ENCODE measurements around the gene TCTA.

The TCTA gene

GRCh38 chr3:49410846-49411534 lies 1.2 kb upstream of the TCTA start:
- DNase-seq: no peak

DNA sequence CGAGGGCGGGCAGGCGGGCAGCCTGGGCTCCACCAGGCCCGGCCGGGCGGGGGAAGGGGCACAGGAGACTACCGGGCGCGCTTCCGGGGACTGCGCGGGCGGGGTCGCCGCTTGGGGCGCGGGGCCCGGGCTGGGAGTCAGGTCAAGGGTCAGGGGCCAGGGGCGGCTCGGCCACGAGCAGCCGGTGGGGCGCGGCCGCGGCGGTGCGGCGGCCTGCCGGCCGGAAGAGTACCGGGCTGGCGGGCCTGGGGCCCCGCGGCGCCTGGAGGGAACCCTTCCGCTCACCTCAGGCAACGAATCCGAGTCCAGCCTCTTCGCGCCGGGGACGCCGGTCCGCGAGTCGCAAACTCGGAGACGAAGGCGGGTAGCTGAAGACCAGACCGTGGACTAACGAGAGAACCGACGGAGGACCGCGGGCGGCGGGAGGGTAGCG lies 672 bp upstream of the TCTA start:
- peak; percentile 70 for DNase-seq

- no peak for DNase-seq
Observed at GRCh38 chr3:49412632-49413337, 562 bp downstream of the TCTA start.

GRCh38 chr3:49413338-49413734 lies 1.1 kb downstream of the TCTA start:
- DNase-seq: no peak

- no peak for DNase-seq
Observed at GRCh38 chr3:49414753-49415152, 2.5 kb downstream of the TCTA start.

- DNase-seq: peak; percentile 88
Observed at GRCh38 chr3:49415931-49416601, 3.8 kb downstream of the TCTA start.

- no peak for DNase-seq
Observed at GRCh38 chr3:49416867-49417266, 4.6 kb downstream of the TCTA start.

DNA sequence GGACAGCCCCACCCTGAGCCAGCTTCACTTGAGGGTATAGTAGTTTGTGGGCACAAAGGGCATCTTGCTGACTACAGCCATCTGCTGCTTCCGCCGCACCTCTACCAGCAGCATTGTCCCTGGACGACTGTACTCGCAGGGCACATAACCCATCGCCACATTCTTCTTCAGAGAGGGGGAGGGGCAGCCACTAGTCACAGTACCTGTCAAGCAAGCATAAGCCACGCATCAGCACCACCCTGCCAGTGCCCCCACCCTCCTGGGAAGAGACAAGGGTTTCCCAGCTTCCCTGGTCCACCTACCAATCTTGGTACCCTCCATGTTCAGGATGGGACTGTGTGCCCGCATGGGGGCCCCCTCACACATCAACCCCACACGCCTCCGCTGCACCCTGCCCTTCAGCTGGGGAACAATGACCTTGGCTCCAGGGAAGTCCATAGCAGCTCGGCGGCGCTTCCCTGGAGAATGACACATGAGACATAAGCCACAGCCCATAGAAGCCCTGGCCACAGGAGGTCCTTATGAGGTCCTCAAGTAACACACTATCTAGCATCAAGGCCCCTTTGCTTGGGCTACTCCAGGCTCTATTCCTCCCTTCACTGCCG lies 5.4 kb downstream of the TCTA start:
- no peak for DNase-seq

GRCh38 chr3:49421890-49422378 lies 9.7 kb downstream of the TCTA start:
- no peak for DNase-seq

DNA sequence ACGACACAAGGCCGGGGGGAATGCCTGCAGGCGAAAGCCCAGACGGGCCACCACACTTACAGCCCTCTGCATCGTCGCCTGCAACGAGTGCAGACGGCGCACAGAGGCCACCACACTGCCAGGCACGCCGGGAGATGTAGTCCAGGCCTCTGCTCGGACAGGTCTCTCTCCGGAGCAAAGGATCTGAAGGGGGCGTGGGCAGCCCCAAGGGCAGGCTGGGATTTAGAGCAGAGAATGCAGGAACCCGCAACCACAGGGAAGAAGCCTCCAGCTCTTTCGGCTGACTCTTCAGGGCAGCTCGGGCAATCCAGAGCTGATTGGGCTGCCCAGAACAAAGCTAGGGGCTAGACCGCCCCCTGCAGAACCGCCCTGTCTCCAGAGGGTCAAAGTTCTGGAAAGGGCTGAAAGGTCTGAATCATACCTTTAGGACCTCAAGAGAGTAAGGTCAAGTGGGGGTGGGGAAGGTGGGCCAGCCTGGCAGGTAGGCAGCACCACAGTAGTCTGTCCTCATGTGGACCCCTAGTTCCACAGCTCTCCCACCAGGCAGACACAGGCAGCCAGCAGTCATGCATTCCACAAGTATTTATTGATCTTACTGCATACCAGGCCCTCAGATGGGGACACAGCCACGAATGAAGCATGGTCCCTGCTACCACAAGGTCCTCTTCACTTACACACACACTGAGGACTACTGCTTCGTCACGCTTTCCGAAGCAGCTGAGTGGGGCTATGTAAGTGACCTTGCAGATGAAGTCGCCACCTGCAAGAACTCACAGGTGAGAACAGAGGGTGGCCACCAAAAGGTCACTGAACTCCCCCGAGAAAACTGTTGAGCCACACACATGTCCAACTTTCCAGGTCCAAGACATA lies 10.4 kb downstream of the TCTA start, which contains the start of gene AMT:
TSS of gene AMT (minus strand) at position 95 of the 870 bp plus-strand sequence. CDS start at position 72, 23 bp downstream.
- no peak for DNase-seq

DNA sequence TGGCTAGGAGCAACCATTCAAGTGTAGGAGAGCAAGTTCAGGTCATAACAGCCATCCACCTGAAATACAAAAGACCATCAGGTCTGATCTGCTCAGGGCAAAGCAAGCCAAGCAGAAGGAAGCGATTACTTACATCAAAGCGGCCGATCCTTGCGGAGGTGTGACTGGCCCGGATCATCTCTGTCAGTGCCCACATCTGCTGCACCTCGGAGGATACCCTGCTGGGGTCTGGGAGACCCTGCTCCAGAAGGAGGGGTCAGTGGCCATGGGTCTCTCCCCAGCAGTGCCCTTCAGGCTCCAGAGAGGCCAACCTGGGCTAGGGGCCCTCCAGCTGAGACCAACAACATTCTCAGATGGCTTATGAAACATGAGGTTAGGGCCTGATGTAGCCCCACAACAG lies 12.6 kb downstream of the TCTA start:
- no peak for DNase-seq

GRCh38 chr3:49427586-49427985 lies 15.4 kb downstream of the TCTA start:
- DNase-seq: no peak

- DNase-seq: no peak
Observed at GRCh38 chr3:49428752-49429080, 16.5 kb downstream of the TCTA start.

DNA sequence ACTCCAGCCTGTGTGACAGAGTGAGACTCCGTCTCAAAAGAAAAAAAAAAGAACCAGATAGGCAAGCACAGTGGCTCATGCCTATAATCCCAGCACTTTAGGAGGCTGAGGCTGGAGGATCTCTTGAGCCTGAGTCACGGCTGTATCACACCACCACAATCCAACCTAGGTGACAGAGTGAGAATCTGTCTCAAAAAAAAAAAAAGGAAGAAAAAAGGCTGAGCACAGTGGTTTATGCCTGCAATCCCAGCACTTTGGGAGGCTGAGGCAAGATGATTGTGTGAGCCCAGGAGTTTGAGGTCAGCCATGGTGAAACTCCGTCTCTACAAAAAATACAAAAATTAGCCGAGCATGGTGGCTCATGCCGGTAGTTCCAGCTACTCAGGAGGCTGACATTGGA lies 22.5 kb downstream of the TCTA start:
- DNase-seq: no peak

DNA sequence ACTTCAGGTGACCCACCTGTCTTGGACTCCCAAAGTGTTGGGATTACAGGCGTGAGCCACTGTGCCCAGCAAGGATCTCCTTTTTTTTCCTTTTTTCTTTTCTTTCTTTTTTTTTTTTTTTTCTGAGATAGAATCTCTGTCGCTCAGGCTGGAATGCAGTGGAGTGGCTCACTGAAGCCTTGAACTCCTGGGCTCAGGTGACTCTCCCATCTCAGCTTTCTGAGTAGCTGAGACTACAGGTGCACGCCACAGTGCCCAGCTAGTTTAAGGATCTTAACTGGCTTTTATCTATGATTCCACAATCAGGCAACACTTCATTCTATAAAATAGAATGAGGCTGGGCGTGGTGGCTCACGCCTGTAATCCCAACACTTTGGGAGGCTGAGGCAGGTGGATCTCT lies 33.2 kb downstream of the TCTA start:
- no peak for DNase-seq

DNA sequence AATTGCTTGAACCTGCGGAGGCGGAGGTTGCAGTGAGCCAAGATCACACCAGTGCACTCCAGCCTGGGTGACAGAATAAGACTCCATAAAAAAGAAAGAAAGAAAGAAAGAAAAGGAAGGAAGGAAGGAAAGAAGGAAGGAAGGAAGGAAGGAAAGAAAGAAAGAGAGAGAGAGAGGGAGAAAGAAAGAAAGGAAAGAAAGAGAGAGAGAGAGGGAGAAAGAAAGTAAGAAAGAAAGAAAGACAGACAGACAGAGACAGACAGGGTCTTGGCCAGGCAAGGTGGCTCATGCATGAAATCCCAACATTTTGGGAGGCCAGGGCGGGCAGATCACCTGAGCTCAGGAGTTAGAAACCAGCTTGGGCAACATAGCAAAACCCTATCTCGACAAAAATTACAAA lies 41.4 kb downstream of the TCTA start:
- no peak for DNase-seq

DNA sequence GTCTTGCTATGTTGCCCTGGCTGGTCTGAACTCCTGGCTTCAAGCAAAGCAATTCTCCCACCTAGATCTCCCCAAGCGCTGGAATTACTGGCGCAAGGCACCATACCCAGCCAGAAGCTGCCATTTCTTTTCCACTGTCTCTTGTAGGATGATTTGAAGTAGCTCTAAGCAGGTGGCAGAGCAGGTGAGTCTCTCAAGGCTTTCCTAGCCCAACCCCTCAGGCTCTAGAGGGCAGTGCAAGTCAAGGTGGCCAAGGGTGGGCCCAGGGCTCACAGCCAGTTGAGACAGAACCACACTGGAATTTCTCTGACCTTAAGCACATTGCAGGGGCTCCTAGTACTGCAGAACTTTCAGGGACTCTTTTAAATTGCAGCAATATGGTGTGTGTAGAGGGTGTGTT lies 42.2 kb downstream of the TCTA start:
- no peak for DNase-seq

- DNase-seq: no peak
Observed at GRCh38 chr3:49454898-49455681, 42.9 kb downstream of the TCTA start.

GRCh38 chr3:49456466-49456865 lies 44.2 kb downstream of the TCTA start:
- no peak for DNase-seq

- no peak for DNase-seq
Observed at GRCh38 chr3:49460188-49460890, 48.1 kb downstream of the TCTA start.

GRCh38 chr3:49460956-49461355 lies 48.7 kb downstream of the TCTA start:
- DNase-seq: no peak

Measured in CD4-positive, alpha-beta T cell treated with Interleukin-21 for 1 hour (primary cell).